Stimulated activated CD4-positive, alpha-beta T cell treated with anti-CD3 and anti-CD28 coated beads, Interleukin-1b, Interleukin-23, amount 100 ng/mL, for 24 hours (primary cell): Measurements from ENCODE around the gene BMP7.

Experiments
- DNase-seq, 4 experiments: peaks; one replicate each; pipeline ENCODE4 v3.0.0-alpha.2; 2020; ENCODE audit warnings: low read depth in 4 of 4, low spot score in 1 of 4

BMP7 gene

GRCh38 chr20:57231951-57232428, 34.5 kb downstream of the BMP7 start:
- DNase-seq, result no peak

GRCh38 chr20:57231161-57231560, 35.3 kb downstream of the BMP7 start:
- no peak for DNase-seq

GRCh38 chr20:57230247-57230646, 36.2 kb downstream of the BMP7 start:
- no peak for DNase-seq

GRCh38 chr20:57229490-57229889, 37.0 kb downstream of the BMP7 start:
- no peak for DNase-seq

GRCh38 chr20:57225830-57226229, 40.6 kb downstream of the BMP7 start:
- no peak for DNase-seq

DNA sequence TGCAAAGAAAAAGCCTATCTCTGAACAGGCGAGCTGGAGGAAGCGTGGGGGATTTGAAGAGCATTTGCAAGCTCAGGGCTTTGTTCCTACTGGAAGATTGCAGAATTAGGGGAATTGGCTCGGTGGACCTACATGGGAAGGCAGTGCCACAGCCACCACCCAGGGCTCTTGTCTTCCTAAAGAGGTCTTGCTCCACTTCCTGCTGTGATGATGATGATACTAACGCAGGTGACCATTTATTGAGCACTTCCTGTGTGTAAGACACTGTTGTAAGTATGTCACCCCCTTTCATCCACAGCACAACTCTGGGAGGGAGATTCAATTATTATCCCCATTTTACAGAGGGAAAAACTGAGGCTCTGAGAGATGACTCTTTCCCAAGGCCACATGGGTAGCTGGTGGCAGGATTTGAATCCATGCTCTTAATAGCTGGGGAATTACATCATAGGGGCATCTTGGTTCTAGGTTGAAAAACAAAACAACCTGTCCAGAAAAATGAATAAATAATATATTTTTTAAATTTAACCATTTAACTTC, 41.2 kb downstream of the BMP7 start:
- DNase-seq, result no peak

- DNase-seq, result no peak
Observed at GRCh38 chr20:57224641-57225138, 41.8 kb downstream of the BMP7 start.

DNA sequence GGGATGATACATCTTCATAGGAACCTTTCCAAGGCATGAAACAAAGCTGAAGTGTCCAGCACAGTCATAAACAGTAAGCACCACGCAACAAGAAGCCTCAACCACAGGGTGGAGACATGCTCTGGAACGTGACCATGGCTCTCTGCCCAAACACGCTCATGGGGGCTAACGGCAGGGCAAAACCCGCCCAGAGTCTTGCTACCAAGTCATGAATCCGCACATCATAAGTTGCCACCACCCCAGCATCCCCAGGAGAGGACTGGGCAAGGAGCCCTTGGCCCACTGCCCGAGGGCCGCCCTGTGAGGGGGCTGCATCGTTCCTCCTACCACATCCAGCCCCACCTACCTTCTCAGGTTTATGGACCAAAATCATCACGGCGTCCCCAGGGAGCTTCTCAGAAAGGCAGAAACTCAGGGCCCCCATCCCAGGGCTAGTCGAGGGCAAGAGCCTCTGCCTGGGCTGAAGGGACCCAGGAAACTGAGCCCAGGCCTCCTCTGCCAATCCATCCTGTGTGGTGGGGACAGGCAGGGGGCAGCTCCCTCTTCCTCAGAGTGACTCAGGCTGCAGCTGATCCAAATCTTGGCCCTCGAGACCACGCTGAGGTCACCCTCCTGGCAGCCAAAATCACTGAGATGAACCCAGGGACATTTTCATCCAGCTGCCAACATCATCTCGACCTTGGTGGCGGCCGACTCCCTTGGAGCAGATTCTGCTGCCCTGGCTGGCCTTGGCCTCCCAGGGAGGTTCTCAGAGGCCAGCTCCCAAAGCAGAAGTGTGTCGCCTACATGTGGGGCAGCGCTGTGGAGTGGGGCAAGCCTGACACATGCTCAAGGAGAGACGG, 42.6 kb downstream of the BMP7 start:
- no peak for DNase-seq

DNA sequence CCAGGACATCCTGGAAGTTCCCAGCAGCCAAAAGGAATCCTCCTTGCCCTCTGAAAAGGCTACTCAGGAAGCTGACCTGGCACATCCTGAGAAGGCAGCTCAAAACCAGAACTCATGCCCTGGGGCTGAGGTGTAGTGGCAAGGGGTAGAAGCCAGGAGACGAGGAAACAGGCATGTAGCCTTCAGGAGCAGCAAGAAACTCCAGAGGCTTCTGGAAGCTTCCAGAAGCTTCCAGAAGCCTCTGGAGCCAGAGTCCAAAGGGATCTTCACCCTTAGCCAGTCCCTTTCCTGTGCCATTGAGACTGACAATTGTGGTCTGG, 43.9 kb downstream of the BMP7 start:
- DNase-seq, result no peak

GRCh38 chr20:57221916-57222630, 44.4 kb downstream of the BMP7 start:
- no peak for DNase-seq

GRCh38 chr20:57220337-57221145, 45.9 kb downstream of the BMP7 start:
- no peak for DNase-seq

GRCh38 chr20:57219071-57219677, 47.3 kb downstream of the BMP7 start:
- DNase-seq, result no peak

DNA sequence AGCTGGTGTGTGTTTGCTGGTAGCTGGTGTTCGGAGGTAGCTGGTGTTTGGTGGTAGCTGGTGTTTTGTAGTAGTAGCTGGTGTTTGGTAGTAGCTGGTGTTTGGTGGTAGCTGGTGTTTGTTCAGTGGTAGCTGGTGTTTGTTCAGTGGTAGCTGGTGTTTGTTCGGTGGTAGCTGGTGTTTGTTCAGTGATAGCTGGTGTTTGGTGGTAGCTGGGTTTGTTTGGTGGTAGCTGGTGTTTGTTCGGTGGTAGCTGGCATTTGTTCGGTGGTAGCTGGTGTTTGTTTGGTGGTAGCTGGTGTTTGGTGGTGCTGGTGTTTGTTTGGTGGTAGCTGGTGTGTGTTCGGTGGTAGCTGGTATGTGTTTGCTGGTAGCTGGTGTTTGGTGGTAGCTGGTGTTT, 48.0 kb downstream of the BMP7 start:
- DNase-seq, result no peak

DNA sequence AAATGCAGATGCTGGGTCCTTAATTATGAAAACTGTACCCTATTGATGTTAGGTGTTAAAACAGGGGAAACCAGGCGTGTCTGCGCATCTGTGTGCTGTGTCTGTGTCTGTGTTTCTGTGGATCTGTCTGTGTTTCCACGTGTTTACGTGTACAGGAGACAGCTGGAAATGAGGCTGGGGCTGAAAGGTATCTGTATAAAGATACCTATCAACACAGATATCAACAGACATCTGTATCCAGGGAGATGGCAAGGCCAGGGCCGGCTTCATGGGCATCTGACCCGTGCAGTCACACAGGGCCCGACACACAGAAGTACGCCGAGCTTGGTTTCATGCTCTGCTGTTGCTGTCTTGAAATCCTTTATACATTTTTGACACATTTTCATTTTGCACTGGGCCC, 48.6 kb downstream of the BMP7 start:
- no peak for DNase-seq

- DNase-seq, result no peak
Observed at GRCh38 chr20:57216669-57217068, 49.8 kb downstream of the BMP7 start.

- no peak for DNase-seq
Observed at GRCh38 chr20:57215826-57216471, 50.5 kb downstream of the BMP7 start.

GRCh38 chr20:57215426-57215825, 51.0 kb downstream of the BMP7 start:
- no peak for DNase-seq

DNA sequence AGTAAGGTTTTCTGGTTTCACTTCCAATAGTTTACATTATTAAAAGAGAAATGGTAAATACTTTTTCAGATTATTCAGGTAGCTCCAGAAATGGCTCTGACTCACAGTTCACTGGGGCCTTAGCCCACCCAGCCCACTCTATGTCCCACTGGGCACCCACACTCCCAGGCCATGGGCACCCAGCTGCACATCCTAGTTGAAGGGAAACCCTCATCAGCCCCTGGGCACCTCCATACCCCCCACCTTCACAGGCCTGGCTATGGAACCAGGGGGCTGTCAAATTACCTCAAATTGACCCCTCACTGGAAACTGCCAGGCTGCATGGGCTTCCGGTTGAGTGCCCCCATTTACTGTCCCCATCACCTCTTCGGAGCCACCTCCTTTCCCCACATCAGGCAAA, 51.5 kb downstream of the BMP7 start:
- no peak for DNase-seq

GRCh38 chr20:57214427-57214826, 52.0 kb downstream of the BMP7 start:
- no peak for DNase-seq

- no peak for DNase-seq
Observed at GRCh38 chr20:57213924-57214323, 52.5 kb downstream of the BMP7 start.
